ENCODE results near the gene CDKL1.

Gene CDKL1

GRCh38 chr14:50398189-50398580 lies 1.5 kb upstream of the CDKL1 start:
- Histone ChIP-seq H3K36me3 (no peaks in the 10 kb centered on the region), H3K27me3 (no peaks in the 10 kb centered on the region), H3K4me1 (peaks cover 0 to 38% (median 25%) of the 10 kb centered on the region in 4 donors), H3K9me3 (no peaks in the 10 kb centered on the region), H3K27ac (peak overlapping the region in 1 of 2 donors; percentile 75), H3K4me3 (no peak overlapping the region)
- intact Hi-C loops (cut with DNase I; ENCODE audit: low total_unique reads): loop anchor here (10.0 kb wide), 1 partner anchor 63 kb away; no protein-coding TSS in a partner anchor
- TF ChIP-seq, protein P1, sequence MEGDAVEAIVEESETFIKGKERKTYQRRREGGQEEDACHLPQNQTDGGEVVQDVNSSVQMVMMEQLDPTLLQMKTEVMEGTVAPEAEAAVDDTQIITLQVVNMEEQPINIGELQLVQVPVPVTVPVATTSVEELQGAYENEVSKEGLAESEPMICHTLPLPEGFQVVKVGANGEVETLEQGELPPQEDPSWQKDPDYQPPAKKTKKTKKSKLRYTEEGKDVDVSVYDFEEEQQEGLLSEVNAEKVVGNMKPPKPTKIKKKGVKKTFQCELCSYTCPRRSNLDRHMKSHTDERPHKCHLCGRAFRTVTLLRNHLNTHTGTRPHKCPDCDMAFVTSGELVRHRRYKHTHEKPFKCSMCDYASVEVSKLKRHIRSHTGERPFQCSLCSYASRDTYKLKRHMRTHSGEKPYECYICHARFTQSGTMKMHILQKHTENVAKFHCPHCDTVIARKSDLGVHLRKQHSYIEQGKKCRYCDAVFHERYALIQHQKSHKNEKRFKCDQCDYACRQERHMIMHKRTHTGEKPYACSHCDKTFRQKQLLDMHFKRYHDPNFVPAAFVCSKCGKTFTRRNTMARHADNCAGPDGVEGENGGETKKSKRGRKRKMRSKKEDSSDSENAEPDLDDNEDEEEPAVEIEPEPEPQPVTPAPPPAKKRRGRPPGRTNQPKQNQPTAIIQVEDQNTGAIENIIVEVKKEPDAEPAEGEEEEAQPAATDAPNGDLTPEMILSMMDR (IDR thresholded peaks at IDR 0.05): no peak
- DNase-seq: no peak

- intact Hi-C loops (cut with DNase I; ENCODE audit: low total_unique reads): loop anchor here (10.0 kb wide), 1 partner anchor 63 kb away; no protein-coding TSS in a partner anchor
- no peaks in the 10 kb centered on the region for H3K9me3 ChIP-seq
- DNase-seq: peak in 1 of 2 donors; percentile 37
- H3K4me1 ChIP-seq: peaks cover 0 to 38% (median 25%) of the 10 kb centered on the region in 4 donors
- no peaks in the 10 kb centered on the region for H3K36me3 ChIP-seq
- H3K27ac ChIP-seq: peak overlapping the region; percentile 75 to 89
- TF ChIP-seq, protein P1 (IDR thresholded peaks at IDR 0.05): no peak
- peak overlapping the region; percentile 65 to 71 for H3K4me3 ChIP-seq
- no peaks in the 10 kb centered on the region for H3K27me3 ChIP-seq
Measured at GRCh38 chr14:50397390-50398188, 908 bp upstream of the CDKL1 start.

DNA sequence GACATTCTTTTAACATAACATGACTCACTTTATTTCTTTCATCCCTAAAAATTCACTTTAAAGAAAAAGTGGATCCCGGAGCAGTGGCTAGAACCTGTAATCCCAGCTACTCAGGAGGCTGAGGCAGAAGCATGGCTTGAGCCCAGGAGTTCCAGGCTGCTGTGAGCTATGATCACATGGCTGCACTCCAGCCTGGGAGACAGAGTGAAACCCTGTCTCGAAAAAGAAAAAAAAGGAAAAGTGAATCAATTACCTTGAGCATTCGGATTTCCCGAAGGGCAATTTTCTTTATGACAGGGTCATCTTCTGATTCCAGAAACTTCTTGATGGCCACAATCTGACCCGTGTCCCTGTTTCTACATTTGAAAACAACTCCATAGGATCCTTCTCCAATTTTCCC lies 1.2 kb downstream of the CDKL1 start:
- DNase-seq: peak in 1 of 2 donors; percentile 56
- no peaks in the 10 kb centered on the region for H3K27me3 ChIP-seq
- intact Hi-C loops (cut with DNase I; ENCODE audit: low total_unique reads): loop anchor here (10.0 kb wide), 1 partner anchor 61 kb away; no protein-coding TSS in a partner anchor
- peaks cover 0 to 38% (median 25%) of the 10 kb centered on the region in 4 donors for H3K4me1 ChIP-seq
- H3K27ac ChIP-seq: peak overlapping the region; percentile 75 to 89
- peak overlapping the region; percentile 65 to 71 for H3K4me3 ChIP-seq
- TF ChIP-seq, protein P1 (IDR thresholded peaks at IDR 0.05): no peak
- H3K9me3 ChIP-seq: no peaks in the 10 kb centered on the region
- H3K36me3 ChIP-seq: no peaks in the 10 kb centered on the region

DNA sequence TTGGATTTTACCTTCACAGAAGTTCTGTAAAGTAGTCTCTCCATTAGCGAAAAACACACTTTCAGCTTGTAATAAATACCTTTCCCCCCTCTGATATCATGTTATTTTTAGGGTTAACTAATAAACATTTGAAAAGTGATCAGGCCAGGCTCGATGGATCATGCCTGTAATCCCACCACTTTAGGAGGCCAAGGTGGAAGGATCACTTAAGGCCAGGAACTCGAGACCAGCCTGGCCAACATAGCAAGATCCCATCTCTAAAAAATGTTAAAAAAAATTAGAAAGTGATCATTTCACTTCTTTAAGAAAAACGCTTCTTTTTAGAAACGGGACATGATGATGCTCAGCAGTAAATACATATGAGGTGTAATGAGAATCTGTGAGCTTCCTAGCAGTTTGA lies 2.0 kb downstream of the CDKL1 start:
- peaks cover 0 to 31% (median 19%) of the 10 kb centered on the region in 4 donors for H3K4me1 ChIP-seq
- intact Hi-C loops (cut with DNase I; ENCODE audit: low total_unique reads): loop anchor here (10.0 kb wide), 1 partner anchor 60 kb away; no protein-coding TSS in a partner anchor

DNA sequence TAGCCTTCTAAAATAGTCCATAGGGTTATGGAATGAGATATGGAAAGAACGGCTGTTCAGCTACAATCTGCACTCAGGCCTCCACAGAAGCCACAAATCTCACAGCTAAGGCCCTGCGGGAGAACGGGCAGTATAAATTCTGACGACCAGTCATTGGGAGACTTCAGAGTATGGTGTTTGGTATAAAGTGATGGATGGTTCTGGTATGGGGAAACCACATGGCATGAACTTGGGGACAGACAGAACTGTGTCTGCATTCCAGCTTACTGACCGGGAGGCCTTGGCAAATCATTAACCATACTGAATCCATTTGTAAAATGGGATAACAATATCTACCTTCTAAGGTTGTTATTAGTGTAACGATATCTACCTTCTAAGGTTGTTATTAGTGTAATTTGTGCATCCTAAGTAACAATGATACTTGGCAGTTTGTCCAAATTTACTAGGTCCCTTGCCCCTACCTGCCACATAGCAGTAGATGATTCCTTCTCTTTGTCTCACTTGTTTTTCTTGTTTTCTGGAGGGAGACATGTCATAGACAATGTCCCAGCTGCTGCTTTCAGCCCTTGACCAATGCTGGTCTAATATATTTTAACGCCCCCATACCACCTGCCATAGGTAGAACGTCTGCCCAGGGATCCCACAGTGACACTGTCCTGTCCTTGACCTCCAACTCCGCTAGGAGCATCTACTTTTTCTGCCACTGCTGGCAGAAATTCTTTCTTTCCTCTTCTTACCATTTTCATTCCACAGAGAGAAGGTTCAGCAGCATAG lies 6.8 kb downstream of the CDKL1 start:
- Histone ChIP-seq H3K27ac (no peak overlapping the region), H3K4me3 (no peak overlapping the region), H3K9me3 (no peaks in the 10 kb centered on the region), H3K27me3 (no peaks in the 10 kb centered on the region), H3K4me1 (no peaks in the 10 kb centered on the region), H3K36me3 (no peaks in the 10 kb centered on the region)
- intact Hi-C loops (cut with DNase I; ENCODE audit: low total_unique reads): loop anchor here (10.0 kb wide), 1 partner anchor 55 kb away; no protein-coding TSS in a partner anchor
- DNase-seq: no peak
- TF ChIP-seq, protein P1 (IDR thresholded peaks at IDR 0.05): no peak

More for the DNA sequence above, 2.0 kb downstream of the CDKL1 start:
- TF ChIP-seq, protein P1 (IDR thresholded peaks at IDR 0.05): no peak
- H3K27me3 ChIP-seq: no peaks in the 10 kb centered on the region
- H3K4me3 ChIP-seq: no peak overlapping the region
- H3K36me3 ChIP-seq: no peaks in the 10 kb centered on the region
- no peaks in the 10 kb centered on the region for H3K9me3 ChIP-seq
- H3K27ac ChIP-seq: no peak overlapping the region
- no peak for DNase-seq

Data from tibial artery (tissue), 4 donors.